Left renal cortex interstitium (tissue), 4 donors: ENCODE measurements around the gene BCAS4. TPM values are rescaled to one million over a fixed set of nuclear protein-coding genes. Genes with fewer than 3 reads are reported as not detected.
A peak's percentile ranks its signal among the peaks of the same experiment; 100 is the strongest.
"Not testable (repeated sequence)": the region's sequence is repeated elsewhere in the genome, so short reads cannot be mapped to it uniquely, and the experiment has no call there.

Experiments used
- DNase-seq, 4 donors: peaks; one replicate each; pipeline ENCODE4 v3.0.0-alpha.2; 2013; ENCODE audit warnings: low read depth in 4 of 4, low spot score in 2 of 4, missing footprints in 1 of 4
- polyA plus RNA-seq, 4 donors: library from polyadenylated mRNA; unstranded; fragments of 120-200 nt; gene quantifications; one replicate each; pipeline ENCODE4 v1.2.1, GENCODE V29; 2013; ENCODE audit not compliant: insufficient read length in 4 of 4

Gene BCAS4
- polyA plus RNA-seq = 1 to 10 TPM; 5.1 to 5.8 (median 5.4) TPM

GRCh38 chr20:50794846-50795634, at the start of gene BCAS4:
BCAS4 (plus strand) TSS chr20:50795061; CDS start chr20:50795084, 23 bp downstream.
- peak in 2 of 4 donors; percentile 68 for DNase-seq

- DNase-seq = no peak
Observed at GRCh38 chr20:50745634-50746137, 49.2 kb upstream of the BCAS4 start.

- no peak for DNase-seq
Observed at GRCh38 chr20:50746138-50746940, 48.5 kb upstream of the BCAS4 start.

- DNase-seq = no peak
Observed at GRCh38 chr20:50747275-50747674, 47.6 kb upstream of the BCAS4 start.

- no peak for DNase-seq
Observed at GRCh38 chr20:50750145-50750671, 44.7 kb upstream of the BCAS4 start.

GRCh38 chr20:50753152-50753551, 41.7 kb upstream of the BCAS4 start:
- no peak for DNase-seq

GRCh38 chr20:50754420-50754819, 40.4 kb upstream of the BCAS4 start:
- DNase-seq = no peak

- no peak for DNase-seq
Observed at GRCh38 chr20:50756447-50756846, 38.4 kb upstream of the BCAS4 start.

GRCh38 chr20:50758469-50758868, 36.4 kb upstream of the BCAS4 start:
- no peak for DNase-seq

GRCh38 chr20:50758992-50759391, 35.9 kb upstream of the BCAS4 start:
- DNase-seq = no peak

- no peak for DNase-seq
Observed at GRCh38 chr20:50759678-50760077, 35.2 kb upstream of the BCAS4 start.

- no peak for DNase-seq
Observed at GRCh38 chr20:50762045-50762422, 32.8 kb upstream of the BCAS4 start.

GRCh38 chr20:50762435-50763220, 32.2 kb upstream of the BCAS4 start:
- DNase-seq = no peak

GRCh38 chr20:50763550-50764458, 31.1 kb upstream of the BCAS4 start:
- not testable (repeated sequence) for DNase-seq

- not testable (repeated sequence) for DNase-seq
Observed at GRCh38 chr20:50765251-50765650, 29.6 kb upstream of the BCAS4 start.

- DNase-seq = no peak
Observed at GRCh38 chr20:50765674-50766073, 29.2 kb upstream of the BCAS4 start.

- DNase-seq = not testable (repeated sequence)
Observed at GRCh38 chr20:50766955-50767809, 27.7 kb upstream of the BCAS4 start.

GRCh38 chr20:50768991-50769390, 25.9 kb upstream of the BCAS4 start:
- not testable (repeated sequence) for DNase-seq
